Pons (tissue), 1 donor: ENCODE data around the gene LZTS2.

ENCODE experiments used
- DNase-seq: peaks from one replicate; pipeline ENCODE4 v3.0.0-alpha.2; 2016; ENCODE audit warnings: low spot score

LZTS2 gene

GRCh38 chr10:101055411-101055810, 55.8 kb downstream of the LZTS2 start:
- DNase-seq = no peak

- no peak for DNase-seq
These were observed 57.0 kb downstream of the LZTS2 start for GRCh38 chr10:101056365-101057151.
